Stimulated activated CD8-positive, alpha-beta memory T cell treated with anti-CD3 and anti-CD28 coated beads, Interleukin-7, amount 100 ng/mL, for 1 hour (primary cell): Measurements from ENCODE around the gene ZBTB32.
"Not testable (repeated sequence)": the region's sequence is repeated elsewhere in the genome, so short reads cannot be mapped to it uniquely, and the experiment has no call there.

Source experiments
- DNase-seq, 2 donors: peaks; one replicate each; pipeline ENCODE4 v3.0.0-alpha.2; 2020; ENCODE audit warnings: low read depth in 2 of 2

ZBTB32 gene

DNA sequence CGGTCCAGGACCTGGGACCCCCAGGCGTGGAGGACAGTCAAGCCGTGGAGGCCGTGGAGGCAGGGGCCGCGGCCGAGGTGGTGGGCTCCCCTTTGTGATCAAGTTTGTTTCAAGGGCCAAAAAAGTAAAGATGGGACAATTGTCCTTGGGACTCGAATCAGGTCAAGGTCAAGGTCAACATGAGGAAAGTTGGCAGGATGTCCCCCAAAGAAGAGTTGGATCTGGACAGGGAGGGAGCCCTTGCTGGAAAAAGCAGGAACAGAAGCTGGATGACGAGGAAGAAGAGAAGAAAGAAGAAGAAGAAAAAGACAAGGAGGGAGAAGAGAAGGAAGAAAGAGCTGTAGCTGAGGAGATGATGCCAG, 15.8 kb downstream of the ZBTB32 start:
- no peak for DNase-seq

DNA sequence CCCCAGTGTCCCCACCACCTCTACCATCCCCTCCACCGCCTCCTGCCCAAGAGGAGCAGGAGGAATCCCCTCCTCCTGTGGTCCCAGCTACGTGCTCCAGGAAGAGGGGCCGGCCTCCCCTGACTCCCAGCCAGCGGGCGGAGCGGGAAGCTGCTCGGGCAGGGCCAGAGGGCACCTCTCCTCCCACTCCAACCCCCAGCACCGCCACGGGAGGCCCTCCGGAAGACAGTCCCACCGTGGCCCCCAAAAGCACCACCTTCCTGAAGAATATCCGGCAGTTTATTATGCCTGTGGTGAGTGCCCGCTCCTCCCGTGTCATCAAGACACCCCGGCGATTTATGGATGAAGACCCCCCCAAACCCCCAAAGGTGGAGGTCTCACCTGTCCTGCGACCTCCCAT, 16.3 kb downstream of the ZBTB32 start:
- no peak for DNase-seq

DNA sequence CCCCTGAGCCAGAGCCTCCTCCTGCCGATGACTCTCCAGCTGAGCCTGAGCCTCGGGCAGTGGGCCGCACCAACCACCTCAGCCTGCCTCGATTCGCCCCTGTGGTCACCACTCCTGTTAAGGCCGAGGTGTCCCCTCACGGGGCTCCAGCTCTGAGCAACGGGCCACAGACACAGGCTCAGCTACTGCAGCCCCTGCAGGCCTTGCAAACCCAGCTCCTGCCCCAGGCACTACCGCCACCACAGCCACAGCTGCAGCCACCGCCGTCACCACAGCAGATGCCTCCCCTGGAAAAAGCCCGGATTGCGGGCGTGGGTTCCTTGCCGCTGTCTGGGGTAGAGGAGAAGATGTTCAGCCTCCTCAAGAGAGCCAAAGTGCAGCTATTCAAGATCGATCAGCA, 17.0 kb downstream of the ZBTB32 start:
- no peak for DNase-seq

DNA sequence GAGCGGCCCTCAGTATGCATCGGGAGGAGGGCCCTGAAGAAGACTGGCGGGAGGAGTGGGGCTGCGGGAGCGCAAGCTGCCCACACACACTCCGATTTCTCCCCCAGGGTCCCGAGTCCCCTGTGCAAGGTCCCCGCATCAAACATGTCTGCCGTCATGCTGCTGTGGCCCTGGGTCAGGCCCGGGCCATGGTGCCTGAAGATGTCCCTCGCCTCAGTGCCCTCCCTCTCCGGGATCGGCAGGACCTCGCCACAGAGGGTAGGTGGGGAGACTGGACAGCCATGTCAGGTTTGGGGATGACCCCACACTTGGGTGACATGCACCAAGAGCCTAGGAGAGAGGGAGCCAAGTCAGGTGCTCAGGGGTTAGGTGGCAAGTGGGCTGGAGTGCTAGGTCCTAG, 18.1 kb downstream of the ZBTB32 start:
- DNase-seq: no peak

DNA sequence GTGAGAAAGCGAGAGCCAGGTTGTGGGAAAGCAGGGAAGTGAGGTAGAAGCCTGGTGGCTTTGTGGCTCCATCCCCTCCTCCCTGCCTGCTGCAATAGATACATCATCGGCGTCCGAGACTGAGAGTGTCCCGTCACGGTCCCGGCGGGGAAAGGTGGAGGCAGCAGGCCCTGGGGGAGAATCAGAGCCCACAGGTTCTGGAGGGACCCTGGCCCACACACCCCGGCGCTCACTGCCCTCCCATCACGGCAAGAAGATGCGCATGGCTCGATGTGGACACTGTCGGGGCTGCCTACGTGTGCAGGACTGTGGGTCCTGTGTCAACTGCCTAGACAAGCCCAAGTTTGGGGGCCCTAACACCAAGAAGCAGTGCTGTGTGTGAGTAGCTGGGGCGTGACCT, 18.5 kb downstream of the ZBTB32 start:
- DNase-seq: no peak

DNA sequence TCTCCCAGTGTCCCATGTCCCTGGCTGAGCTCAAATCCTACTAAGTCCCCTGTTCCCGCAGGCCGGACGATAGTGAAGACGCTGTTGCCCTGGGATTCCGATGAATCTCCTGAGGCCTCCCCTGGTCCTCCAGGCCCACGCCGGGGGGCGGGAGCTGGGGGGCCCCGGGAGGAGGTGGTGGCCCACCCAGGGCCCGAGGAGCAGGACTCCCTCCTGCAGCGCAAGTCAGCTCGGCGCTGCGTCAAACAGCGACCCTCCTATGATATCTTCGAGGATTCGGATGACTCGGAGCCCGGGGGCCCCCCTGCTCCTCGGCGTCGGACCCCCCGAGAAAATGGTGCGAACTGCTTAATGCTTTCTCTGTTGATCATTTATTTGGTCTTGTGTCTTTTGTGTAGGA, 19.3 kb downstream of the ZBTB32 start:
- DNase-seq: no peak

DNA sequence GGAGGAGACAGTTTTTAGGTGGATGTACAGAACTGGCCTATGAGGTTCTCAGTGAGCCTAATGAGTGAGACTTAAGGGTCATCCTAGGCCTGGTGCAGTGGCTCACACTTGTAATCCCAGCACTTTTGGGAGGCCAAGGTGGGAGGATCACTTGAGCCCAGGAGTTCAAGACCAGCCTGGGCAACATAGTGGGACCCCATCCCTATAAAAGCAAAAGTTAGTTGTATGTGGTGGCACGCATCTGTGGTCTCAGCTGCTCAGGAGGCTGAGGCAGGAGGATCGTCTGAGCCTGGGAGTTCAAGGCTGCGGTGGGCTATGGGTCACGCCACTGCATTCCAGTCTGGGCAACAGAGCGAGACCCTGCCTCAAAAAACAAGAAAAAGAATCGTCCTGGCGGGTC, 19.8 kb downstream of the ZBTB32 start:
- DNase-seq: not testable (repeated sequence)

DNA sequence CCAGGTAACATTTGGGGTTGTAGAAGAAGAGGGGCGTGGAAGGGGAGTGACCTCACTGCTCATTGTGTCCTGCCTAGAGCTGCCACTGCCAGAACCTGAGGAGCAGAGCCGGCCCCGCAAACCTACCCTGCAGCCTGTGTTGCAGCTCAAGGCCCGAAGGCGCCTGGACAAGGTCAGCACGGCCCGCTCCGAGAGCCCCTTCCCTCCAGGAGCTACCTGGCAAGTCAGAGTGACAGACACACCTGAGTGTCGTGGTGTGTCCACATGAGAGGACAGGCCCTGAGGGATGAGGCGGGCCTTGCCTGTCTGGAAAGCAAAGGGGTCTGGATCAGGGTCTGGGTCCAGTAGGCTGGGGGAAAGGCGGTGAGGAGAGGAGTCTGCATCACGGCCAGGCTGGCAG, 20.2 kb downstream of the ZBTB32 start:
- no peak for DNase-seq

DNA sequence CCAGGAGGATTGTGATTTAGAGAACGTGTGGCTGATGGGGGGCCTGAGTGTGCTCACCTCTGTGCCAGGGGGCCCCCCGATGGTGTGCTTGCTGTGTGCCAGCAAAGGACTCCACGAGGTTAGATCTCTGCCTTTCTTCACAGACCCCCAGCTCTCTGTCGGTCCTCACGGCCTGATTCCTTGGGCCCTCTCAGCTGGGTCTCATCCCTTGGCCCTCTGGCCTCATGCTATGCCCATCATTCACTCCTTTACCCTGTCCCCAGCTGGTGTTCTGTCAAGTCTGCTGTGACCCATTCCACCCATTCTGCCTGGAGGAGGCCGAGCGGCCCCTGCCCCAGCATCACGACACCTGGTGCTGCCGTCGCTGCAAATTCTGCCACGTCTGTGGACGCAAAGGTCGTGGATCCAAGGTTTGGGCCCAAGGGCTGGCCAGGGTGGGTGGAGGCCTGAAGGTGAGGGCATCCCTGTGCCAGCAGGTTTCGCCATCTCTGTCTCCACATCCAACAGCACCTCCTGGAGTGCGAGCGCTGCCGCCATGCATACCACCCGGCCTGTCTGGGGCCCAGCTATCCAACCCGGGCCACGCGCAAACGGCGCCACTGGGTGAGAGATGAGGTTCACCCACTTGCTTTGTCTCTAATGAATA, 21.0 kb downstream of the ZBTB32 start:
- DNase-seq: no peak

DNA sequence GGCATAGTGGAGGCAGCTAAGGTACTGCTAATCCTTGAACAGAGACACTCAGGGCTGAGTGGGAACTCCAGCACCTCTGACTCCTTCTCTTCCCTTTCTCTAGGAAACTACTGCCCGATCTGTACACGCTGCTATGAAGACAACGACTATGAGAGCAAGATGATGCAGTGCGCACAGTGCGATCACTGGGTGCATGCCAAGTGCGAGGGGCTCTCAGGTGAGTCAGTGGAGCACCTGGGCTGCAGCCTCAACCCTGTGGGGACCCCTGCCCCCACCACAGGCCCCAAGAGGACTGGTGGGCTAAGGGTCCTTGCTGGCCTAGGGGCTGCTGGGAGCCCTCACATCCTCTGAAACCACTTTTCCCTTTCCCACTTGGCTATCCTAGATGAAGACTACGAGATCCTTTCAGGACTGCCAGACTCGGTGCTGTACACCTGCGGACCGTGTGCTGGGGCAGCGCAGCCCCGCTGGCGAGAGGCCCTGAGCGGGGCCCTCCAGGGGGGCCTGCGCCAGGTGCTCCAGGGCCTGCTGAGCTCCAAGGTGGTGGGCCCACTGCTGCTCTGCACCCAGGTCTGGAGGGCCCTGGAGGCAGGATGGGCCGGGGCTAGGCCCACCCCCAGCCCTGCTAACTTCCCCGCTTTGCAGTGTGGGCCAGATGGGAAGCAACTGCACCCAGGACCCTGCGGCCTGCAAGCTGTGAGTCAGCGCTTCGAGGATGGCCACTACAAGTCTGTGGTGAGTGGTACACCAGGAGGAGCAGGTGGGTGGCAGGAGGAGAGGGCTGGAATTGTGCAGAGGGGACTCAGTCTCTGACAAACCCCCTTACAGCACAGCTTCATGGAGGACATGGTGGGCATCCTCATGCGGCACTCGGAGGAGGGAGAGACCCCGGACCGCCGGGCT, 22.9 kb downstream of the ZBTB32 start:
- DNase-seq: no peak

DNA sequence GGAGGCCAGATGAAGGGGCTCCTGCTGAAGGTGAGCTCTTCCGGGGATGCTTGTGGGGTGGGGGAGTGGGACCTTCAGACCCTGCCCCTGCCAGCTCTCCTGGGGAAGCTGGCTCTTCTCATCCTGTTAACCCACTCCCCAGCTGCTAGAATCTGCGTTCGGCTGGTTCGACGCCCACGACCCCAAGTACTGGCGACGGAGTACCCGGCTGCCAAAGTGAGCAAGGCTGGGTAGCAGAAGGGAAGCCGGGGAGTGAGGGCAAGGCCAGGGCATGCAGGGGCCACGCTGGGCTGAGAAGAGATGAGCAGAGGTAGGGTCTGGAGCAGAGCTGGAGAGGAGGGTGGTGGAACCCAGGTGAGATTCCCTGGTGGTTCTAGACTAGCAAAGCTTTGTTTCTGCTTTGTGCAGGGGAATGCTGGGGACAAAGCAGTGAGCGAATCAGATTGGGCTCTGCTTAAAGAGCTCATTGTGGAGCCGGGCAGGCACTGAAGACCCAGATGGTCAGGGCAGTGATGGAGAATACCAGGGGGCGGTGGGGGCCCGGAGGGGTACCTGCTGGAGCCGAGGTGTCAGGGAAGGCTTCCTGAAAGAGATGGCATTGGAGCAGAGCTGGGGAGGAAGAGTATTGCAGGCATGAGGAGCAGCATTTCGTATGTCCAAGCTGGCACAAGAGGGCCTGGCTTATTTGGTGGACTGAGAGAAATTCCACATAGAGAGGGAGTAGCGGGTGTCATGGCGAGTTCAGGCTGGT, 23.8 kb downstream of the ZBTB32 start:
- DNase-seq: no peak

DNA sequence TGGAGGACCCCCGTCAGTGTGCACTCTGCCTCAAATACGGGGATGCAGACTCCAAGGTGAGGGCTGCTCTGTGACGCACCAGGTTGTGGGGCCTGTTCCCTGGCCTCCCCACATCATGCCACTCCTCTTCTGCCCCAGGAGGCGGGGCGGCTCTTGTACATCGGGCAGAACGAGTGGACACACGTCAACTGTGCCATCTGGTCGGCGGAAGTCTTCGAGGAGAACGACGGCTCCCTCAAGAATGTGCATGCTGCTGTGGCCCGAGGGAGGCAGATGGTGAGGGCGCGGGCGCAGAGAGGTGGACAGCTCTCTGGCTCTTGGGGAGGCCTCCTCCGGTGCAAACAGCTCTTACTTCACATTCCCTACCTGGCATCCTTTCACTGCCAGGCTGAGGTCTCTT, 24.7 kb downstream of the ZBTB32 start:
- no peak for DNase-seq

DNA sequence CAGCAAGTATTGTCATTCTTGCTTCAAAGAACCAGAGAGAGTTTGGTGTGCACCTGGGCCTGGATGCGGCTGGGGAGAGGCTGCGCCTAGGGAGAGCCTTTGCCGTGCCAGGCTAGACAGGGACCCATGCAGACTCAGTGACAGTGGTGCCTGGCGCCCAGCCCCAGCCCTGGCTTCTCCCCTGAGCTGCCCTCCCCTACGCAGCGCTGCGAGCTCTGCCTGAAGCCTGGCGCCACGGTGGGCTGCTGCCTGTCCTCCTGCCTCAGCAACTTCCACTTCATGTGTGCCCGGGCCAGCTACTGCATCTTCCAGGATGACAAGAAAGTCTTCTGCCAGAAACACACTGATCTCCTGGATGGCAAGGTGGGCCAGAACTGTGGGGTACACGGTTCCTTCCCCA, 25.4 kb downstream of the ZBTB32 start:
- no peak for DNase-seq

DNA sequence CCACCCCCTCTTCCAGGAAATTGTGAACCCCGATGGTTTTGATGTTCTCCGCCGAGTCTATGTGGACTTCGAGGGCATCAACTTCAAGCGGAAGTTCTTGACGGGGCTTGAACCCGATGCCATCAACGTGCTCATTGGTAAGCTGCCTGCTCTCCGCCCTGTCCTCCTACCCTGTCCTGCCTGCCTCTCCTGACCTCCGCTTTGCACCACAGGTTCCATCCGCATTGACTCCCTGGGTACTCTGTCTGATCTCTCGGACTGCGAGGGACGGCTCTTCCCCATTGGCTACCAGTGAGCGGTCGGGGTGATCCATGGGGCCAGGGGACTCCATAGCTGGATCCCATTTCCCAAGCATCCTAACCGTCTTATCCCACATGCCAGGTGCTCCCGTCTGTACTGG, 26.0 kb downstream of the ZBTB32 start:
- DNase-seq: no peak

DNA sequence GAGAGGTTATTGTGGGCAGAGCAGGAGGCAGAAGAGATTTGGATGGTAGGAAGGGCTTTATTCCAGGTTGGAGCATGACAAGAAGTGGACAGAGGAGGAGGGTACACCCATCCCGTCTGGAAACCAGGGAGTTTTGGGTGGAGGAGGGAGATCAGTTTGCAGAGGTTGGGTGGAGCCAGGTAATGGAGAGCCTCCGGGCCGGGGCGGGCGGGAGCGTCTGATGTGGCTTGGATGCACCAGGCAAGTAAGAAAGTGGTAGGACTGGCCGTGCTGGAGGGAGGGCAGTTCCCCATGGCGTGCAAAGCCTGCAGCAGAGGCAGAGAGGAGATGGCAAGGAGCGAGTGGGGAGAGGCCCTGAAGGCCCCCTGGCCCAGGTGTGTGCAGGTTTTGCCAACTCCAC, 27.0 kb downstream of the ZBTB32 start:
- no peak for DNase-seq

DNA sequence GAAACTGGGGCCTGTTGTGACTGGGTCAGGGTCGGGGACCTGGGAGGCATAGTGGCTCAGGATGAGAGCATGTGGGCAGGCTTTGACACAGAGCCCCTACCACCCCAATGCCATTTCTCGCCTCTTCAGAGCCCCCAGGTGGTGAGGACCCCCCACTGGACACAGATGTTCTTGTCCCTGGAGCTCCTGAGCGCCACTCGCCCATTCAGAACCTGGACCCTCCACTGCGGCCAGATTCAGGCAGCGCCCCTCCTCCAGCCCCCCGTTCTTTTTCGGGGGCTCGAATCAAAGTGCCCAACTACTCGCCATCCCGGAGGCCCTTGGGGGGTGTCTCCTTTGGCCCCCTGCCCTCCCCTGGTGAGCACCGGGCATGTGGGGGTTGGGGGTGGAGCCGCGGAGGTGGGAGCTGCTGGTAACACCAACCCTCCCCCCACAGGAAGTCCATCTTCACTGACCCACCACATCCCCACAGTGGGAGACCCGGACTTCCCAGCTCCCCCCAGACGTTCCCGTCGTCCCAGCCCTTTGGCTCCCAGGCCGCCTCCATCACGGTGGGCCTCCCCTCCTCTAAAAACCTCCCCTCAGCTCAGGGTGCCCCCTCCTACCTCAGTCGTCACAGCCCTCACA, 27.5 kb downstream of the ZBTB32 start:
- no peak for DNase-seq

DNA sequence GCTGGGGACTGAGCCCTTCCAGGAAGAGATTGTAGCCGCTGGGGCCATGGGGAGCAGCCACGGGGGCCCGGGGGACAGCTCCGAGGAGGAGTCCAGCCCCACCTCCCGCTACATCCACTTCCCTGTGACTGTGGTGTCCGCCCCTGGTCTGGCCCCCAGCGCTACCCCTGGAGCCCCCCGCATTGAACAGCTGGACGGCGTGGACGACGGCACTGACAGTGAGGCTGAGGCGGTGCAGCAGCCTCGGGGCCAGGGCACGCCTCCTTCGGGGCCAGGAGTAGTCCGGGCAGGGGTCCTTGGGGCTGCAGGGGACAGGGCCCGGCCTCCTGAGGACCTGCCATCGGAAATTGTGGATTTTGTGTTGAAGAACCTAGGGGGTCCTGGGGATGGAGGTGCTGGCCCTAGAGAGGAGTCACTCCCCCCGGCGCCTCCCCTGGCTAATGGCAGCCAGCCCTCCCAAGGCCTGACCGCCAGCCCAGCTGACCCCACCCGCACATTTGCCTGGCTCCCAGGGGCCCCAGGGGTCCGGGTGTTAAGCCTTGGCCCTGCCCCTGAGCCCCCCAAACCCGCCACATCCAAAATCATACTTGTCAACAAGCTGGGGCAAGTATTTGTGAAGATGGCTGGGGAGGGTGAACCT, 28.3 kb downstream of the ZBTB32 start:
- DNase-seq: no peak

DNA sequence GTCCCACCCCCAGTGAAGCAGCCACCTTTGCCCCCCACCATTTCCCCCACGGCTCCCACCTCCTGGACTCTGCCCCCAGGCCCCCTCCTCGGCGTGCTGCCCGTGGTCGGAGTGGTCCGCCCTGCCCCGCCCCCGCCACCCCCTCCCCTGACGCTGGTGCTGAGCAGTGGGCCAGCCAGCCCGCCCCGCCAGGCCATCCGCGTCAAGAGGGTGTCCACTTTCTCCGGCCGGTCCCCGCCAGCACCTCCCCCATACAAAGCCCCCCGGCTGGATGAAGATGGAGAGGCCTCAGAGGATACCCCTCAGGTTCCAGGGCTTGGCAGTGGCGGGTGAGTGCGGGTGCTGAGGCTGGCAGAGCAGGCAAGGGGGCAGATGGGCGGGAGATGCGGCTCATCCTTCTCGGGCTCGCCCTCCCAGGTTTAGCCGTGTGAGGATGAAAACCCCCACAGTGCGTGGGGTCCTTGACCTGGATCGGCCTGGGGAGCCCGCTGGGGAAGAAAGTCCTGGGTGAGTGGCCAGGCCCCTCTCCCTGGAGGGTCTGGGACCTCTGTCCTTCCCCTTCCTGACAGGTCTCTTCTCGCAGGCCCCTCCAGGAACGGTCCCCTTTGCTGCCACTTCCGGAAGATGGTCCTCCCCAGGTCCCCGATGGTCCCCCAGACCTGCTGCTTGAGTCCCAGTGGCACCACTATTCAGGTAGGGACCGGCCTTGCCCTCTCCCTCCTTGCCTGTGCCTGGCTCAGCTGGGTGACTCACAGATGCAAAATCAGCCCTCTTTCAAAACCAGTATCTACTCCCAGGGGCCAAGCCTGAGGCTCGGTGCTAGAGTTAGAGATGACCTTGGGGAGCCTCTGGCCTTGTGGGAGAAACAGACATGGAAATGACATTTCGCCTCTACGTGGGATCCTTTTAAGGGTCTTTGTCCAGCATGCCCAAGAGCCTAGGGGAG, 29.1 kb downstream of the ZBTB32 start:
- no peak for DNase-seq

DNA sequence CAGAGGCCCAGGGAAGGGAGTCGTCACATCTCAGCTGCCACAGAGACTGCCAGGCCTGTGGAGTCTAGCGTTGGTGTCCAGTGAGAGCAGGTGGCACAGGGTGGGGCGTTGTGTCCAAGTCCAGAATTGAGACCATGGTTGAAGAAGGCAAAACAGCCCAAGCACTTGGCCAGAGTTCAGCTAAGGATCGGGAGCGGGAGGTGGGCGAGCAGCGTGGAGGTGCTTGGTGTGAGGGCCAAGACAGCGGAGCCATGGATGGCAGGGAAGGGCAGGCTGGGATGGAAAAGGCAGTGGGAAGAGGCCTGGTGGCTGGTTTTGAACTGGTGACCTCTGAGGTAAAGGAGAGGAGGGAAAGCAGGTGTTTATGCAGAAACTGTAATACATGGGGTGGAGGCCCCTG, 29.9 kb downstream of the ZBTB32 start:
- DNase-seq: no peak

DNA sequence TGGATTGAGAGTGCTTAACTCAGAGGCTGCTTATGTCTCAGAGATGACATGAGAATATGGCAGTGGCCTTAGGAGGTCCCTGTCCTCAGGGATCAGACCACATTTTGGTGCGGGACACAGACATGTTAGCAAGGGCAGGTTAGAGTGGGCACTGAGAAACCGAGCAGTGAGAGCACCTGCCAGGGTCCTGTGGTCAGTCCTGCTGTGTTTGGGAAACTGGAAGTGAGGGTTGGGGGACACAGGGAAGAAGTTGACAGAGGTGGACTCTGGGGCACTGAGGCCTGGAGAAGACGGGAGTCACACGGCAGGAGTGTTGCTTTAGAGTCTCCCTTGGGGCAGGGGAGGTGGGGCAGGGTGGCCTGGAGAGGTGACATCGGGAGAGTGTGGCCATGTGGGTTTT, 30.5 kb downstream of the ZBTB32 start:
- DNase-seq: no peak
